Subcutaneous adipose tissue (tissue), 4 donors: ENCODE measurements around the gene FNDC10. TPM values are rescaled to one million over a fixed set of nuclear protein-coding genes. Genes with fewer than 3 reads are reported as not detected.

ENCODE experiments used
- CTCF ChIP-seq: fragments of 450-650 bp; IDR thresholded peaks from one replicate; pipeline ENCODE4 v1.5.1; 2016; ENCODE audit warnings: low read depth, mild to moderate bottlenecking, control low read depth, antibody characterized with exemption, moderate library complexity
- total RNA-seq, 4 donors: library from RNA; depleted of rRNA; stranded (reverse); fragments of >200 nt; gene quantifications; one replicate each; pipeline ENCODE4 v1.1.0, GENCODE V29; 2016

The FNDC10 gene
- 1 to 10 TPM in 1 of 4 donors, under 1 TPM in 1, not detected in 2; 0.22 to 1.4 TPM for total RNA-seq

- TF ChIP-seq CTCF, result no peak
These were observed at the start of gene FNDC10 for GRCh38 chr1:1599935-1600860. FNDC10 (minus strand) TSS chr1:1600135; CDS start chr1:1600015, 120 bp downstream.

GRCh38 chr1:1631782-1632420 is 32.0 kb upstream of the FNDC10 start, which contains the start of gene MMP23B:
MMP23B (plus strand) TSS chr1:1632173; CDS start chr1:1632219, 46 bp downstream.
- no peak for TF ChIP-seq CTCF

GRCh38 chr1:1630965-1631781 is 31.2 kb upstream of the FNDC10 start:
- TF ChIP-seq CTCF, result no peak

- TF ChIP-seq CTCF, result no peak
These were observed 30.4 kb upstream of the FNDC10 start for GRCh38 chr1:1630191-1630964.

GRCh38 chr1:1629430-1630190 is 29.7 kb upstream of the FNDC10 start:
- TF ChIP-seq CTCF, result no peak

GRCh38 chr1:1628754-1629429 is 29.0 kb upstream of the FNDC10 start:
- no peak for TF ChIP-seq CTCF
